K562 (cell line): ENCODE measurements around the gene PPA1. TPM values are rescaled to one million over a fixed set of nuclear protein-coding genes. Genes with fewer than 3 reads are reported as not detected.

Source experiments
- DACH1 ChIP-seq: fragments of 450-650 bp; IDR thresholded peaks from 2 replicates; pipeline ENCODE4 v1.6.1; 2018; ENCODE audit not compliant: partially characterized antibody
- FOXP4 ChIP-seq: sonication (generic); formaldehyde crosslinking; IDR thresholded peaks from 2 replicates; pipeline ENCODE4 v1.8.0; 2022; ENCODE audit warnings: mild to moderate bottlenecking, missing genetic modification reagents, borderline replicate concordance
- HNRNPL ChIP-seq: fragments of 200-400 bp; formaldehyde crosslinking; IDR thresholded peaks from 2 replicates; pipeline ENCODE4 v1.6.1; 2017; ENCODE audit warnings: low read depth, mild to moderate bottlenecking, low read length
- JUN ChIP-seq, 2 experiments: sonication (generic) in 1 of 2; formaldehyde crosslinking in 1 of 2; IDR thresholded peaks; 2 replicates each; pipeline versions ENCODE4 v1.6.1 to v1.8.0; 2012 to 2022; ENCODE audit warnings: borderline replicate concordance in 2 of 2, mild to moderate bottlenecking in 2 of 2, improper control_type of control experiment in 1 of 2, low read depth in 1 of 2, low read length in 1 of 2, missing genetic modification reagents in 1 of 2
- LEF1 ChIP-seq: fragments of 450-650 bp; IDR thresholded peaks from 2 replicates; pipeline ENCODE4 v1.6.1; 2016; ENCODE audit warnings: mild to moderate bottlenecking
- MIER1 ChIP-seq: fragments of 450-650 bp; IDR thresholded peaks from 2 replicates; pipeline ENCODE4 v1.6.1; 2016; ENCODE audit warnings: antibody characterized with exemption, mild to moderate bottlenecking, low read depth
- RFX7 ChIP-seq: fragments of 250-450 bp; sonication (Bioruptor Pico); IDR thresholded peaks from 2 replicates; pipeline ENCODE4 v1.5.1; 2021; ENCODE audit warnings: mild to moderate bottlenecking
- RHOXF2B ChIP-seq: fragments of 250-450 bp; sonication (Bioruptor Pico); conservative IDR thresholded peaks from 2 replicates; pipeline ENCODE4 v1.5.1; 2021
- SRSF1 ChIP-seq: fragments of 200-400 bp; formaldehyde crosslinking; IDR thresholded peaks from 2 replicates; pipeline ENCODE4 v1.6.1; 2017; ENCODE audit warnings: mild to moderate bottlenecking, low read depth, low read length, moderate library complexity
- ZBTB1 ChIP-seq: sonication (generic); formaldehyde crosslinking; IDR thresholded peaks from 2 replicates; pipeline ENCODE4 v1.8.1; 2023; ENCODE audit warnings: missing genetic modification reagents, low read depth, mild to moderate bottlenecking, borderline replicate concordance
- ZBTB17 ChIP-seq: fragments of 450-650 bp; formaldehyde crosslinking; IDR thresholded peaks from 2 replicates; pipeline ENCODE4 v1.4.0; 2020; ENCODE audit warnings: mild to moderate bottlenecking
- ZNF695 ChIP-seq: fragments of 450-650 bp; formaldehyde crosslinking; IDR thresholded peaks from 2 replicates; pipeline ENCODE4 v1.4.0; 2020; ENCODE audit warnings: mild to moderate bottlenecking, moderate library complexity
- polyA plus RNA-seq, 8 experiments: library from polyadenylated mRNA; depleted of rRNA in 4 of 8; stranded (reverse) in 5 of 8; unstranded in 3 of 8; fragments of >200 nt; fragmentation: Nextera tagmentation in 2 of 8; fragmentation: Illumina TruSeq in 1 of 8; extraction: Ambion mirVana in 2 of 8; extraction: Trizol in 1 of 8; gene quantifications; 2 replicates each; pipeline versions ENCODE4 v1.2.1 to v1.2.3, GENCODE V29; 2011 to 2014; ENCODE audit warnings: inconsistent platforms in 1 of 8, missing spikeins in 1 of 8
- total RNA-seq, 7 experiments: library from RNA; depleted of rRNA in 6 of 7; stranded (reverse); fragments of >200 nt in 6 of 7; fragmentation: Illumina TruSeq in 2 of 7; extraction: Trizol in 2 of 7; gene quantifications; 2 replicates each; pipeline versions ENCODE4 v1.2.1 to v1.2.3, GENCODE V29; 2011 to 2021; ENCODE audit warnings: low replicate concordance in 1 of 7
- TF ChIP-seq, protein P1 (sequence below): fragments of 200-600 bp; sonication (generic); IDR thresholded peaks from one replicate; pipeline ENCODE4 v1.6.1; 2012; ENCODE audit warnings: mild to moderate bottlenecking, low read depth, low read length, inconsistent platforms

PPA1 gene
- total and polyA plus RNA-seq, 9 of the 15 experiments (the other 6 are each of a cell fraction or from before 2014, with no cell fraction given) = 301 to 635 (median 471) TPM

- TF ChIP-seq SRSF1 (0 out of 2 replicates have a peak, but pooled peaks have one; percentile 64), MIER1 (0 out of 2 replicates have a peak, but pooled peaks have one; percentile 25), RFX7 (no peak), LEF1 (peak; percentile 66; the same call in 1 of the 2 replicates), HNRNPL (no peak), JUN (IDR thresholded peaks at IDR 0.05; ENCODE audit: borderline replicate concordance, low read depth, low read length) (no peak), JUN (CRISPR knock-in tag; IDR thresholded peaks at IDR 0.05; ENCODE audit: borderline replicate concordance) (0 out of 2 replicates have a peak, but pooled peaks have one; percentile 53), ZNF695 (0 out of 2 replicates have a peak, but pooled peaks have one; percentile 48), FOXP4 (CRISPR knock-in tag) (0 out of 2 replicates have a peak, but pooled peaks have one; percentile 41), RHOXF2B (CRISPR knock-in tag) (0 out of 2 replicates have a peak, but pooled peaks have one; percentile 10), ZBTB17 (peak; percentile 49; the same call in 1 of the 2 replicates), DACH1 (peak; percentile 78), ZBTB1 (CRISPR knock-in tag) (peak; percentile 65; the same call in 1 of the 2 replicates)
- TF ChIP-seq, protein P1, sequence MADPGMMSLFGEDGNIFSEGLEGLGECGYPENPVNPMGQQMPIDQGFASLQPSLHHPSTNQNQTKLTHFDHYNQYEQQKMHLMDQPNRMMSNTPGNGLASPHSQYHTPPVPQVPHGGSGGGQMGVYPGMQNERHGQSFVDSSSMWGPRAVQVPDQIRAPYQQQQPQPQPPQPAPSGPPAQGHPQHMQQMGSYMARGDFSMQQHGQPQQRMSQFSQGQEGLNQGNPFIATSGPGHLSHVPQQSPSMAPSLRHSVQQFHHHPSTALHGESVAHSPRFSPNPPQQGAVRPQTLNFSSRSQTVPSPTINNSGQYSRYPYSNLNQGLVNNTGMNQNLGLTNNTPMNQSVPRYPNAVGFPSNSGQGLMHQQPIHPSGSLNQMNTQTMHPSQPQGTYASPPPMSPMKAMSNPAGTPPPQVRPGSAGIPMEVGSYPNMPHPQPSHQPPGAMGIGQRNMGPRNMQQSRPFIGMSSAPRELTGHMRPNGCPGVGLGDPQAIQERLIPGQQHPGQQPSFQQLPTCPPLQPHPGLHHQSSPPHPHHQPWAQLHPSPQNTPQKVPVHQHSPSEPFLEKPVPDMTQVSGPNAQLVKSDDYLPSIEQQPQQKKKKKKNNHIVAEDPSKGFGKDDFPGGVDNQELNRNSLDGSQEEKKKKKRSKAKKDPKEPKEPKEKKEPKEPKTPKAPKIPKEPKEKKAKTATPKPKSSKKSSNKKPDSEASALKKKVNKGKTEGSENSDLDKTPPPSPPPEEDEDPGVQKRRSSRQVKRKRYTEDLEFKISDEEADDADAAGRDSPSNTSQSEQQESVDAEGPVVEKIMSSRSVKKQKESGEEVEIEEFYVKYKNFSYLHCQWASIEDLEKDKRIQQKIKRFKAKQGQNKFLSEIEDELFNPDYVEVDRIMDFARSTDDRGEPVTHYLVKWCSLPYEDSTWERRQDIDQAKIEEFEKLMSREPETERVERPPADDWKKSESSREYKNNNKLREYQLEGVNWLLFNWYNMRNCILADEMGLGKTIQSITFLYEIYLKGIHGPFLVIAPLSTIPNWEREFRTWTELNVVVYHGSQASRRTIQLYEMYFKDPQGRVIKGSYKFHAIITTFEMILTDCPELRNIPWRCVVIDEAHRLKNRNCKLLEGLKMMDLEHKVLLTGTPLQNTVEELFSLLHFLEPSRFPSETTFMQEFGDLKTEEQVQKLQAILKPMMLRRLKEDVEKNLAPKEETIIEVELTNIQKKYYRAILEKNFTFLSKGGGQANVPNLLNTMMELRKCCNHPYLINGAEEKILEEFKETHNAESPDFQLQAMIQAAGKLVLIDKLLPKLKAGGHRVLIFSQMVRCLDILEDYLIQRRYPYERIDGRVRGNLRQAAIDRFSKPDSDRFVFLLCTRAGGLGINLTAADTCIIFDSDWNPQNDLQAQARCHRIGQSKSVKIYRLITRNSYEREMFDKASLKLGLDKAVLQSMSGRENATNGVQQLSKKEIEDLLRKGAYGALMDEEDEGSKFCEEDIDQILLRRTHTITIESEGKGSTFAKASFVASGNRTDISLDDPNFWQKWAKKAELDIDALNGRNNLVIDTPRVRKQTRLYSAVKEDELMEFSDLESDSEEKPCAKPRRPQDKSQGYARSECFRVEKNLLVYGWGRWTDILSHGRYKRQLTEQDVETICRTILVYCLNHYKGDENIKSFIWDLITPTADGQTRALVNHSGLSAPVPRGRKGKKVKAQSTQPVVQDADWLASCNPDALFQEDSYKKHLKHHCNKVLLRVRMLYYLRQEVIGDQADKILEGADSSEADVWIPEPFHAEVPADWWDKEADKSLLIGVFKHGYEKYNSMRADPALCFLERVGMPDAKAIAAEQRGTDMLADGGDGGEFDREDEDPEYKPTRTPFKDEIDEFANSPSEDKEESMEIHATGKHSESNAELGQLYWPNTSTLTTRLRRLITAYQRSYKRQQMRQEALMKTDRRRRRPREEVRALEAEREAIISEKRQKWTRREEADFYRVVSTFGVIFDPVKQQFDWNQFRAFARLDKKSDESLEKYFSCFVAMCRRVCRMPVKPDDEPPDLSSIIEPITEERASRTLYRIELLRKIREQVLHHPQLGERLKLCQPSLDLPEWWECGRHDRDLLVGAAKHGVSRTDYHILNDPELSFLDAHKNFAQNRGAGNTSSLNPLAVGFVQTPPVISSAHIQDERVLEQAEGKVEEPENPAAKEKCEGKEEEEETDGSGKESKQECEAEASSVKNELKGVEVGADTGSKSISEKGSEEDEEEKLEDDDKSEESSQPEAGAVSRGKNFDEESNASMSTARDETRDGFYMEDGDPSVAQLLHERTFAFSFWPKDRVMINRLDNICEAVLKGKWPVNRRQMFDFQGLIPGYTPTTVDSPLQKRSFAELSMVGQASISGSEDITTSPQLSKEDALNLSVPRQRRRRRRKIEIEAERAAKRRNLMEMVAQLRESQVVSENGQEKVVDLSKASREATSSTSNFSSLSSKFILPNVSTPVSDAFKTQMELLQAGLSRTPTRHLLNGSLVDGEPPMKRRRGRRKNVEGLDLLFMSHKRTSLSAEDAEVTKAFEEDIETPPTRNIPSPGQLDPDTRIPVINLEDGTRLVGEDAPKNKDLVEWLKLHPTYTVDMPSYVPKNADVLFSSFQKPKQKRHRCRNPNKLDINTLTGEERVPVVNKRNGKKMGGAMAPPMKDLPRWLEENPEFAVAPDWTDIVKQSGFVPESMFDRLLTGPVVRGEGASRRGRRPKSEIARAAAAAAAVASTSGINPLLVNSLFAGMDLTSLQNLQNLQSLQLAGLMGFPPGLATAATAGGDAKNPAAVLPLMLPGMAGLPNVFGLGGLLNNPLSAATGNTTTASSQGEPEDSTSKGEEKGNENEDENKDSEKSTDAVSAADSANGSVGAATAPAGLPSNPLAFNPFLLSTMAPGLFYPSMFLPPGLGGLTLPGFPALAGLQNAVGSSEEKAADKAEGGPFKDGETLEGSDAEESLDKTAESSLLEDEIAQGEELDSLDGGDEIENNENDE = no peak
These were observed at the start of gene PPA1 (continued) for GRCh38 chr10:70233109-70233938.
